ENCODE data around the gene GRIN1.

GRIN1 gene

GRCh38 chr9:137178939-137179630 lies 40.1 kb downstream of the GRIN1 start:
- in situ Hi-C loops (cut with MboI; ENCODE audit: low pct_unique_long_range_greater_than_20kb, low sequenced_read_pairs, unreplicated experiment) = no loop called here
- no peak for TF ChIP-seq CTCF (IDR thresholded peaks at IDR 0.05; ENCODE audit: extremely low read depth, insufficient read depth, missing control alignments)
- DNase-seq (ENCODE audit: low spot score) = peak; percentile 29

- no peak for TF ChIP-seq CTCF (IDR thresholded peaks at IDR 0.05; ENCODE audit: extremely low read depth, insufficient read depth, missing control alignments)
- no peak for DNase-seq (ENCODE audit: low spot score)
- in situ Hi-C loops (cut with MboI; ENCODE audit: low pct_unique_long_range_greater_than_20kb, low sequenced_read_pairs, unreplicated experiment) = no loop called here
Observed at GRCh38 chr9:137179761-137180160, 40.8 kb downstream of the GRIN1 start.

GRCh38 chr9:137180491-137180890 lies 41.5 kb downstream of the GRIN1 start:
- TF ChIP-seq CTCF (IDR thresholded peaks at IDR 0.05; ENCODE audit: extremely low read depth, insufficient read depth, missing control alignments) = no peak
- in situ Hi-C loops (cut with MboI; ENCODE audit: low pct_unique_long_range_greater_than_20kb, low sequenced_read_pairs, unreplicated experiment) = no loop called here
- DNase-seq (ENCODE audit: low spot score) = no peak

- in situ Hi-C loops (cut with MboI; ENCODE audit: low pct_unique_long_range_greater_than_20kb, low sequenced_read_pairs, unreplicated experiment) = no loop called here
- DNase-seq (ENCODE audit: low spot score) = no peak
- no peak for TF ChIP-seq CTCF (IDR thresholded peaks at IDR 0.05; ENCODE audit: extremely low read depth, insufficient read depth, missing control alignments)
Observed at GRCh38 chr9:137181680-137182079, 42.7 kb downstream of the GRIN1 start.

- TF ChIP-seq CTCF (IDR thresholded peaks at IDR 0.05; ENCODE audit: extremely low read depth, insufficient read depth, missing control alignments) = no peak
- DNase-seq (ENCODE audit: low spot score) = no peak
- in situ Hi-C loops (cut with MboI; ENCODE audit: low pct_unique_long_range_greater_than_20kb, low sequenced_read_pairs, unreplicated experiment) = no loop called here
Observed at GRCh38 chr9:137182836-137183235, 43.9 kb downstream of the GRIN1 start.

- no peak for TF ChIP-seq CTCF (IDR thresholded peaks at IDR 0.05; ENCODE audit: extremely low read depth, insufficient read depth, missing control alignments)
- DNase-seq (ENCODE audit: low spot score) = no peak
- in situ Hi-C loops (cut with MboI; ENCODE audit: low pct_unique_long_range_greater_than_20kb, low sequenced_read_pairs, unreplicated experiment) = no loop called here
Observed at GRCh38 chr9:137183980-137184595, 45.1 kb downstream of the GRIN1 start.

Data from GM13977 (cell line).